HL-60 (cell line): ENCODE data around the gene C9orf72.

Experiments used
- CTCF ChIP-seq: IDR thresholded peaks from one replicate; pipeline ENCODE4 v1.5.1; 2011; ENCODE audit warnings: low read length, control low read depth, inconsistent platforms; ENCODE audit not compliant: insufficient read depth
- POLR2AphosphoS5 ChIP-seq: IDR thresholded peaks from 2 replicates; pipeline ENCODE4 v1.6.1; 2012; ENCODE audit warnings: low read depth

- no peak for TF ChIP-seq CTCF
- no peak for TF ChIP-seq POLR2AphosphoS5
These were observed 69.0 kb downstream of the C9orf72 start for GRCh38 chr9:27504259-27504658.
